GM12891 (cell line): ENCODE measurements around the gene CRYM.

Experiments
- POLR2A ChIP-seq: IDR thresholded peaks from 2 replicates; pipeline ENCODE4 v1.6.1; 2011; ENCODE audit warnings: low read depth, low read length, control low read depth
- POLR2AphosphoS5 ChIP-seq: IDR thresholded peaks from 2 replicates; pipeline ENCODE4 v1.6.1; 2011; ENCODE audit warnings: low read depth, low read length, control low read depth
- SPI1 ChIP-seq: IDR thresholded peaks from 2 replicates; pipeline ENCODE4 v1.6.1; 2011; ENCODE audit warnings: low read depth, low read length, control low read depth
- TAF1 ChIP-seq: IDR thresholded peaks from 2 replicates; pipeline ENCODE4 v1.6.1; 2011; ENCODE audit warnings: low read depth, low read length, control low read depth

DNA sequence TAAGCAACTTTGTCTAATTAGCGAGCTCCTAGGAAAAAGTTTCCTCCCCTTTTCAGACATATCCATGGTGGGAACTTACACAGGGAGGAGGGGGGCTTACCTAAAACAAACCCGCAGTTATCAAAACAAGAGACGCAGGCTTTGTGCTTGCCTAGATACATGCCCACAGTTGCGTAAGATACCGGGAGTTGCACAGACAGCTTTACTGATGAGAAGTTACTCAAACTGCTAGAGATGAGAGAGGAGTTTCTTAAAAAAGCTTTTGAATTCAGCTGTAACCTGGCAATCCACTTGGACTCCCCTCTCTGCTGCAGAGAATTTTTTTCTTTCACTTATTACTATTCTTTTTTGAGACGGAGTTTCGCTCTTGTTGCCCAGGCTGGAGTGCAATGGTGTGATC lies 59.9 kb downstream of the CRYM start:
- no peak for TF ChIP-seq POLR2A
- no peak for TF ChIP-seq POLR2AphosphoS5
- TF ChIP-seq SPI1: no peak
- TF ChIP-seq TAF1: no peak
